HG03108 (cell line): ENCODE data around the gene RPUSD3.
"Not testable (repeated sequence)": the region's sequence is repeated elsewhere in the genome, so short reads cannot be mapped to it uniquely, and the experiment has no call there.

Experiments
- ATAC-seq: cut with Tn5 transposase; IDR thresholded peaks from one replicate; pipeline ENCODE4 v1.9.1; 2021; ENCODE audit warnings: moderate library complexity; ENCODE audit not compliant: unreplicated experiment

RPUSD3 gene

GRCh38 chr3:9866639-9867038, 22.8 kb upstream of the RPUSD3 start:
- no peak for ATAC-seq

GRCh38 chr3:9865125-9865637, 21.4 kb upstream of the RPUSD3 start:
- ATAC-seq = not testable (repeated sequence)

- ATAC-seq = no peak
Observed at GRCh38 chr3:9864200-9864927, 20.6 kb upstream of the RPUSD3 start.

DNA sequence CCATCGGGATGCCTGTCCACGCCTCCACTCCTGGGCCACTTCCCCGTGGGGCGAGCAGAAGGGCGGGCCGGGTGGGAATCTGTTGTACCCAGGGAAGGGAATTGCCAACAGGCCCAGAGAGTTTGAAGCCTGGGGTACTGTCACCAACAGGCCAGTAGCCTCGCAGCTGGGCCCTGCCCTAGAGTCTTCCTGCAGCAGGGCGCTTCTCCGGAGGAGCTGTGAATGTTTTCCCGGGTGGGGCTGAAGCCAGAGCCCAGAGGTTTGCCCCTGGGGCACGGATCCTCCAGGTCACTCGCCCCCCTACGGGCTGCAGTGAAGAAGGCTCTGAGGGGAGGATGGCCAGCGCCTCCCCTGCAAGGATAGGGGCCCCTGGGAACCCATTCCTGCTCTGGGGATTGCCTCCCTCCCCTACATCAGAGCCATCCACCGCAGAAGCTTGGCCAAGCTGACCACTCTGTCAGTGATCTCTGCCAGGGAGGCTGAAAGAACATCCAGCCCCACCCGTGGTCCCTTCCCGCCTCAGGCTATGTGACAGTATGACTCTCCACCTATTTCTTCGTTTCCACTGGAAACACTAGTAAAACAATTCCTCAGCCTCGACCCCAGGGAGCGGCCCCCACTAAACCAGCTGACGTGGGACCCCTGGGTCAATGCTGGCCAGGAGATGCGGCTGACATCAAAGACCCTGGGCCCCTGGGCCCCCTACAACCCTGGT, 19.4 kb upstream of the RPUSD3 start:
- no peak for ATAC-seq

DNA sequence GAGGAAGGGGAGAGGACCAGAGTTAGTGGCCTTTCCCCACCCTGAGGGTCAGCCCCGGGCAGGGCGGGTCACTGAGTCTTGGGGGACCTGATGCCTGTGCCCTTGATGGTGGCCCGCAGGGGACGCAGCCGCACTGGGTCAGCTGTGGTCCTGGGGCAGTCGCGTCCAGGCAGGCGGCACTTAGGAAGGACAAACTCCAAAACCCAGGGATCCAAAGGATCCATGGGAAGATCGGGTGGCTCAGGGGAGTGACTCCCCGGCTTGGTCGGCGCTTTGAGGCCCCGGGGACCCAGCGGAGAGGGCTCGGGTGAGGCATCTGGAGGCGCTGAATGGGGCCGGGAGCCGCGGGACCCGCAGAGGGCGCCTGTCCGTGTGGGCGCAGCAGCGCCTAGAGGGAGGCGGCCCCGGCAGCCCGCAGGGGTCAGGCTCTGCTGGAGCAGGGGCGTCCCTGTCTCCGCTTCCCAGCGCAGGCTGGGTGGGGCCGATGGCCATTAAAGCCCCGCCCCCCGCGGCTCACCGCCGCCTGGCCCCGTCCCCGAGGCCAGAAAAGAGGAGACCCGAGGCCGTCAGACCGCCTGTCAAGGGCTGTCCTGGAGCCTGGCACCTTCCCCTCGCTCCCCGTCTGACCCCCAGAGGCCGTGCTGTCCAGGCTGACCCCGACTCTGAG, 18.7 kb upstream of the RPUSD3 start:
- ATAC-seq = no peak

GRCh38 chr3:9861626-9862130, 17.9 kb upstream of the RPUSD3 start:
- ATAC-seq = no peak

DNA sequence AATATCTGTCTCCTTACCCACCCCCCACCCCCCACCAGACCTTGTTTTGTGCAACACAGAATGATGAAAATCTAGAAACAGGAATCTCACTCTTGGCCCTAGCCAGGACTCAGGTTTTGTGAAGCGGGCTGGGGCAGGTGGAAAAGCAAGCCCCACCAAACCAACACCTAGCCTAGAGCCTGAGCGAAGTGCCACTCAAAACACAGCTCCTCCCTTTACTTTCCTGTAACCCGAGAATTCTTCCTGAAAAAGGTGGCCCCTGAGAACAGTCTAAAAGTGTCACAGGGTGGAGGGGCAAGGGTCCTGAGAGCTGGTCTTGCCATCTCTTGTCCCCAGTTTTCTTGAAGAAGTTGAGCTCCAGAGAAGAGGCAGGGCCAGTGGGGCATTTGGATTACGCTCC, 17.4 kb upstream of the RPUSD3 start:
- no peak for ATAC-seq

- ATAC-seq = no peak
Observed at GRCh38 chr3:9859530-9860025, 15.8 kb upstream of the RPUSD3 start.

- no peak for ATAC-seq
Observed at GRCh38 chr3:9855594-9855993, 11.8 kb upstream of the RPUSD3 start.

- not testable (repeated sequence) for ATAC-seq
Observed at GRCh38 chr3:9854291-9854940, 10.6 kb upstream of the RPUSD3 start.

GRCh38 chr3:9852528-9852927, 8.7 kb upstream of the RPUSD3 start:
- ATAC-seq = no peak

GRCh38 chr3:9851926-9852325, 8.1 kb upstream of the RPUSD3 start:
- not testable (repeated sequence) for ATAC-seq

DNA sequence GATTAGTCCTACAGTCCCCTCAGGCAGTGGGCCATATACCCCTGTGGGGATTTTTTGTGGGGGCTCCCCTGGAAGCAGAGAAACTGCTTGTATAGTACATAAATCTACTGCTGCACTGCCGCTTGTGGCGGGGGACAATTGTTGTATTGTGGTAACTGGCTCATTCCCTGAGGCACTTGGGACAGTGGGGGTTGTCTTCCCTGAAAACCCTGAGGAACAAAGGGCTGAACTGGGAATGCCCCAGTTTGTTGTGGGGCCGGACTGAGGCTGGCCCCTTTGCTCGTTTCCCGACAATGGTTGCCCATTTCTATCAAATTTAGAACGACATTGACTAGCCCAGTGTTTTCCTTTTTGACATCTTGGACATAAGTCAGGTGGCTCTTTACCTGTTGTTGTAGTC, 7.6 kb upstream of the RPUSD3 start:
- not testable (repeated sequence) for ATAC-seq

- ATAC-seq = not testable (repeated sequence)
Observed at GRCh38 chr3:9848860-9849259, 5.1 kb upstream of the RPUSD3 start.

GRCh38 chr3:9847870-9848269, 4.1 kb upstream of the RPUSD3 start:
- ATAC-seq = not testable (repeated sequence)

DNA sequence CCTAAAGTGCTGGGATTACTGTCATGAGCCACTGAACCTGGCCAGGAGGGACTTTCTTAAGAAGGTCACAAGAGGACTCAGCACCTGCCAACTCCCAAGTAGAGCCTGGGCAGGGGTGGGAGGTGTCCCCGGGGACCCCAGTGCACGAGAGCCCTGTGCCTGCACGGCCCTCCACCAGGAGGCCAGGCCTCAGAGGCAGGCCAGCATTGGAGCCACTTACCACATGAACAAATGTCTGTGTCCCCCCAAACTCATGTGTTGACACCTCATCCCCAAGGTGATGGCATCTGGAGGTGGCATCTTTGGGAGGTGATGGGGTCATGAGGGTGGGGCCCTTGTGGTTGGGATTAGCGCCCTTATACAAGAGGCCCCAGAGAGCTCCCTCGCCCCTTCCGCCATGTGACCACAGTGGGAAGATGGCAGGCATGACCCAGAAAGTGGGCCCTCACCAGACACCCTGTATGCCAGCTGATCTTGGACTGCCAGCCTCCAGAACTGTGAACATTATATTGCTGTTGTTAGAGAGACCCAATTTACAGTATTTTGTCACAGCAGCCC, 3.2 kb upstream of the RPUSD3 start:
- ATAC-seq = no peak

GRCh38 chr3:9846231-9846630, 2.4 kb upstream of the RPUSD3 start:
- no peak for ATAC-seq

DNA sequence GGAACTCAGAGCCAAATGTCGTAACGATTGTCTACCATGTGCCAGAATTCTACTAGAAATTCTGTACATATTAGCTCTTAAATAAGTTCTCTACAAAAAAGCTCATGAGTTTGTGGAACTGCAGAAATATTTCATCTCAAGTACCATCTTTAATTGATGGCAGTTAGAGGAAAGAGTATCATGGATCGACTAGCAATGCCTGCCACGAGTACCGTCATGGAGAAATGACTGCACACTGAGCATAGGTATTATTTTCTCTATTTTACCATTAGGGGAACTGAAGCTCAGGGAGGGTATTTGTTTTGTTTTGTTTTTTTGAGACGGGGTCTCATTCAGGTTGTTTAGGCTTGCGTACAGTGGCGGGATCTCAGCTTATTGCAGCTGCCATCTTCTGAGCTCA, 2.8 kb downstream of the RPUSD3 start:
- no peak for ATAC-seq

- no peak for ATAC-seq
Observed at GRCh38 chr3:9838856-9839255, 5.0 kb downstream of the RPUSD3 start.
